Measurements from ENCODE around the gene LIN7B. TPM values are rescaled to one million over a fixed set of nuclear protein-coding genes. Genes with fewer than 3 reads are reported as not detected.

LIN7B gene
- total and polyA plus RNA-seq, 9 of the 15 experiments (the other 6 are each of a cell fraction or from before 2014, with no cell fraction given): 0.89 to 15.7 (median 4.0) TPM

DNA sequence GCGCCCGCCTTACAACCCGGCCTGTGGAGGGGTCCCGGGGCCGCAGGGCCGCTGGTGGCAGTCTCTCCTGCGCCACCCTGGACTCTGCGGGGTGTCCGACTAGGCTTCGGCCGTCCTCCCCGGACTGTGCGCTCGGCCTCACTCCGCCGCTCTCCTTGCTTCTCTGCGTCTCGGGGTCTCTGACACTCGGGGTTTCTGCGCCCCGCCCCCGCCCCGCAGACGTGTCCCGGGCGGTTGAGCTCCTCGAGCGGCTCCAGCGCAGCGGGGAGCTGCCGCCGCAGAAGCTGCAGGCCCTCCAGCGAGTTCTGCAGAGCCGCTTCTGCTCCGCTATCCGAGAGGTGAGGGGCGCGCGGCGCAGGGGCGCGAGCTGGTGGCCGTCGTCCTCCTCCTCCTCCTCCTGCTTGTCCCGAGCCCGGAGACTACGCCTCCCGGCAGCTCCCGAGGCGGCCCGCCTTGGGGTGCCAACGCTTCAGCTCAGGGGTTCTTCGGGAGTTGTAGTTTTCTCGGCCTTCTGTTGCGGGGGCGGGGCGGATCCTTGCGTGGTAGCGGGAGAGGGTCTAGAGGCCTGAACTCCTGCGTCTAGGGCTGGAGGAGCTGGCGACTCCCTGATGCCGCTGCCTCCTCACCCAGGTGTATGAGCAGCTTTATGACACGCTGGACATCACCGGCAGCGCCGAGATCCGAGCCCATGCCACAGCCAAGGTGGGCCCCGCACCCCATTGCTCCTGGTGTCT, 627 bp downstream of the LIN7B start (continued):
- no peak for TF ChIP-seq NFYB (IDR thresholded peaks at IDR 0.05; ENCODE audit: extremely low read depth, insufficient read length)
- peak in 1 of 2 experiments; percentile 29 for TF ChIP-seq E2F6 (IDR thresholded peaks at IDR 0.05; ENCODE audit: borderline replicate concordance in 1 of 2, extremely low read depth in 1 of 2, insufficient read depth in 1 of 2, insufficient read length in 1 of 2, low read depth in 1 of 2, low read length in 1 of 2, poor library complexity in 1 of 2, severe bottlenecking in 1 of 2)
- TF ChIP-seq OTX1 (CRISPR knock-in tag; IDR thresholded peaks at IDR 0.05): no peak
- no peak for TF ChIP-seq ZNF124 (CRISPR knock-in tag; IDR thresholded peaks at IDR 0.05)
- TF ChIP-seq PCBP1 (IDR thresholded peaks at IDR 0.05; ENCODE audit: low read depth, low read length, poor library complexity, severe bottlenecking): peak; percentile 69
- peak in 1 of 2 experiments; percentile 93 for TF ChIP-seq AFF1 (IDR thresholded peaks at IDR 0.05; ENCODE audit: low read depth in 1 of 2, partially characterized antibody in 2 of 2)
- TF ChIP-seq CREB3L1 (IDR thresholded peaks at IDR 0.05; ENCODE audit: borderline replicate concordance, low read depth): peak; percentile 58; the same call in 1 of the 2 replicates
- TF ChIP-seq CXXC5 (CRISPR knock-in tag; IDR thresholded peaks at IDR 0.05): peak; percentile 44; the same call in 1 of the 2 replicates
- no peak for TF ChIP-seq MXI1 (IDR thresholded peaks at IDR 0.05; ENCODE audit: low read depth, low read length)
- TF ChIP-seq CREB1 (IDR thresholded peaks at IDR 0.05): no peak
- 0 out of 2 replicates have a peak, but pooled peaks have one; percentile 15 for TF ChIP-seq CREB1 (CRISPR knock-in tag; IDR thresholded peaks at IDR 0.05)
- TF ChIP-seq ZNF644 (tag; IDR thresholded peaks at IDR 0.05; ENCODE audit: low read depth): no peak
- TF ChIP-seq SREBF1 (IDR thresholded peaks at IDR 0.05; ENCODE audit: borderline replicate concordance, low read depth, low read length): no peak
- TF ChIP-seq, protein P1, sequence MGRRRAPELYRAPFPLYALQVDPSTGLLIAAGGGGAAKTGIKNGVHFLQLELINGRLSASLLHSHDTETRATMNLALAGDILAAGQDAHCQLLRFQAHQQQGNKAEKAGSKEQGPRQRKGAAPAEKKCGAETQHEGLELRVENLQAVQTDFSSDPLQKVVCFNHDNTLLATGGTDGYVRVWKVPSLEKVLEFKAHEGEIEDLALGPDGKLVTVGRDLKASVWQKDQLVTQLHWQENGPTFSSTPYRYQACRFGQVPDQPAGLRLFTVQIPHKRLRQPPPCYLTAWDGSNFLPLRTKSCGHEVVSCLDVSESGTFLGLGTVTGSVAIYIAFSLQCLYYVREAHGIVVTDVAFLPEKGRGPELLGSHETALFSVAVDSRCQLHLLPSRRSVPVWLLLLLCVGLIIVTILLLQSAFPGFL (CRISPR knock-in tag; IDR thresholded peaks at IDR 0.05): no peak
- no peak for TF ChIP-seq BRD4 (IDR thresholded peaks at IDR 0.05)
- TF ChIP-seq LARP7 (IDR thresholded peaks at IDR 0.05): no peak
- no peak for TF ChIP-seq MECOM (CRISPR knock-in tag; IDR thresholded peaks at IDR 0.05)
- no peak for TF ChIP-seq FOXJ2 (tag; IDR thresholded peaks at IDR 0.05)
- TF ChIP-seq GABPB2 (CRISPR knock-in tag; conservative IDR thresholded peaks at IDR 0.05): no peak
- TF ChIP-seq CBX8 (IDR thresholded peaks at IDR 0.05; ENCODE audit: borderline replicate concordance, extremely low read depth, low read depth, low read length, poor library complexity, severe bottlenecking): no peak
